HG03135 (cell line): ENCODE results near the gene SLAIN2.
"Not testable (repeated sequence)": the region's sequence is repeated elsewhere in the genome, so short reads cannot be mapped to it uniquely, and the experiment has no call there.

Source experiments
- ATAC-seq: cut with Tn5 transposase; IDR thresholded peaks from one replicate; pipeline ENCODE4 v1.9.1; 2021; ENCODE audit warnings: mild to moderate bottlenecking, moderate library complexity; ENCODE audit not compliant: unreplicated experiment

Gene SLAIN2

GRCh38 chr4:48432017-48432416, 90.7 kb downstream of the SLAIN2 start:
- no peak for ATAC-seq

- ATAC-seq, result no peak
These were observed 95.0 kb downstream of the SLAIN2 start for GRCh38 chr4:48436318-48436717.

GRCh38 chr4:48439988-48440387, 98.7 kb downstream of the SLAIN2 start:
- no peak for ATAC-seq

- ATAC-seq, result not testable (repeated sequence)
These were observed 99.6 kb downstream of the SLAIN2 start for GRCh38 chr4:48440914-48441313.

- no peak for ATAC-seq
These were observed 104.4 kb downstream of the SLAIN2 start for GRCh38 chr4:48445704-48446103.

- no peak for ATAC-seq
These were observed 105.3 kb downstream of the SLAIN2 start for GRCh38 chr4:48446642-48447041.

- no peak for ATAC-seq
These were observed 107.8 kb downstream of the SLAIN2 start for GRCh38 chr4:48449151-48449550.

GRCh38 chr4:48450740-48451139, 109.4 kb downstream of the SLAIN2 start:
- no peak for ATAC-seq

GRCh38 chr4:48451656-48452055, 110.3 kb downstream of the SLAIN2 start:
- not testable (repeated sequence) for ATAC-seq

- ATAC-seq, result no peak
These were observed 113.3 kb downstream of the SLAIN2 start for GRCh38 chr4:48454591-48454990.

GRCh38 chr4:48461000-48461399, 119.7 kb downstream of the SLAIN2 start:
- ATAC-seq, result no peak

GRCh38 chr4:48462363-48462762, 121.0 kb downstream of the SLAIN2 start:
- no peak for ATAC-seq

- ATAC-seq, result no peak
These were observed 126.1 kb downstream of the SLAIN2 start for GRCh38 chr4:48467442-48467841.

- ATAC-seq, result no peak
These were observed 126.6 kb downstream of the SLAIN2 start for GRCh38 chr4:48467891-48468290.

GRCh38 chr4:48470137-48470536, 128.8 kb downstream of the SLAIN2 start:
- ATAC-seq, result no peak

- no peak for ATAC-seq
These were observed 129.2 kb downstream of the SLAIN2 start for GRCh38 chr4:48470570-48470969.

GRCh38 chr4:48472794-48473193, 131.5 kb downstream of the SLAIN2 start:
- no peak for ATAC-seq

- no peak for ATAC-seq
These were observed 134.4 kb downstream of the SLAIN2 start for GRCh38 chr4:48475770-48476169.
